Gastroesophageal sphincter (tissue), 4 donors: ENCODE results near the gene IER3. TPM values are rescaled to one million over a fixed set of nuclear protein-coding genes. Genes with fewer than 3 reads are reported as not detected.
"Not testable (repeated sequence)": the region's sequence is repeated elsewhere in the genome, so short reads cannot be mapped to it uniquely, and the experiment has no call there.

Source experiments
- ATAC-seq: fragments of 150-250 bp; one replicate; pipeline ENCODE4 v1.9.1; 2016; ENCODE audit warnings: mild to moderate bottlenecking, moderate library complexity
- H3K27ac ChIP-seq, 4 donors: fragments of 200-600 bp; sonication (generic) in 3 of 4; 1 replicate in 3 of 4; 2 replicates in 1 of 4; pipeline ENCODE4 v1.5.1; 2016 to 2019
- H3K27me3 ChIP-seq: fragments of 200-600 bp; sonication (generic); one replicate; pipeline ENCODE4 v1.5.1; 2019
- H3K36me3 ChIP-seq, 2 donors: fragments of 200-600 bp; sonication (generic); one replicate each; pipeline ENCODE4 v1.5.1; 2019; ENCODE audit warnings: control low read depth in 1 of 2
- H3K4me1 ChIP-seq, 3 donors: fragments of 200-600 bp; sonication (generic); 1 replicate in 2 of 3; 2 replicates in 1 of 3; pipeline ENCODE4 v1.5.1; 2016 to 2019; ENCODE audit warnings: control low read depth in 2 of 3
- H3K4me3 ChIP-seq, 2 donors: fragments of 200-600 bp; sonication (generic); one replicate each; pipeline ENCODE4 v1.5.1; 2019; ENCODE audit warnings: mild to moderate bottlenecking in 1 of 2, moderate library complexity in 1 of 2
- H3K9me3 ChIP-seq, 3 donors: fragments of 200-600 bp; sonication (generic); one replicate each; pipeline ENCODE4 v1.5.1; 2017 to 2019; ENCODE audit warnings: control low read depth in 2 of 3
- CTCF ChIP-seq, 4 experiments: fragments of 200-600 bp in 2 of 4; fragments of 450-650 bp in 2 of 4; sonication (generic) in 1 of 4; IDR thresholded peaks; one replicate each; pipeline ENCODE4 v1.5.1; 2017 to 2019; ENCODE audit warnings: antibody characterized with exemption in 4 of 4, mild to moderate bottlenecking in 2 of 4, moderate library complexity in 2 of 4
- EP300 ChIP-seq: sonication (generic); formaldehyde crosslinking; IDR thresholded peaks from one replicate; pipeline ENCODE4 v1.6.1; 2017; ENCODE audit warnings: antibody characterized with exemption, mild to moderate bottlenecking
- POLR2A ChIP-seq, 2 donors: fragments of 450-650 bp; IDR thresholded peaks; one replicate each; pipeline ENCODE4 v1.6.1; 2017; ENCODE audit warnings: antibody characterized with exemption in 2 of 2, mild to moderate bottlenecking in 2 of 2, moderate library complexity in 1 of 2
- POLR2AphosphoS5 ChIP-seq: sonication (generic); formaldehyde crosslinking; IDR thresholded peaks from one replicate; pipeline ENCODE4 v1.6.1; 2017; ENCODE audit warnings: antibody characterized with exemption
- WGBS, 2 donors: methylation state at CpG; one replicate each; pipeline ENCODE4 v1.1.5; 2018; ENCODE audit warnings: low coverage in 1 of 2; 5-methylcytosine and 5-hydroxymethylcytosine counted together
- total RNA-seq, 4 donors: library from RNA; depleted of rRNA; stranded (reverse); fragments of >200 nt; gene quantifications; one replicate each; pipeline ENCODE4 v1.1.0, GENCODE V29; 2016

Gene IER3
- total RNA-seq, 4 donors from 2014 or later = 5.6 to 31.9 (median 11.3) TPM

GRCh38 chr6:30723843-30724741, 20.3 kb downstream of the IER3 start:
- peak; percentile 7 for TF ChIP-seq POLR2AphosphoS5
- TF ChIP-seq CTCF (IDR thresholded peaks at IDR 0.05) = peak in 1 of 4 experiments; percentile 14
- H3K4me3 ChIP-seq, H3K27me3 ChIP-seq, H3K9me3 ChIP-seq, ATAC-seq: not testable (repeated sequence)
- 43 to 71% methylated on average over 6 to 11 of the region's 29 CpGs for WGBS, 2 donors
- H3K4me1 ChIP-seq = peaks cover 2 to 75% (median 19%) of the 10 kb centered on the region in 3 donors
- H3K27ac ChIP-seq = peak overlapping the region in 3 of 4 donors; percentile 94 to 99 (median 97)
- H3K36me3 ChIP-seq = peaks cover 0 to 67% of the 10 kb centered on the region in 2 donors

- Histone ChIP-seq H3K4me1 (peaks cover 2 to 81% (median 22%) of the 10 kb centered on the region in 3 donors), H3K36me3 (peaks cover 0 to 59% of the 10 kb centered on the region in 2 donors), H3K27ac (peak overlapping the region in 3 of 4 donors; percentile 94 to 99 (median 97))
- not testable (repeated sequence) for H3K27me3 ChIP-seq, H3K9me3 ChIP-seq, ATAC-seq, H3K4me3 ChIP-seq
- 31 to 42% methylated on average over 8 of the region's 16 CpGs for WGBS, 2 donors
These were observed 21.0 kb downstream of the IER3 start for GRCh38 chr6:30723159-30723842.

GRCh38 chr6:30722280-30723112, 21.9 kb downstream of the IER3 start:
- peak overlapping the region; percentile 78 to 99 (median 96) for H3K27ac ChIP-seq
- peaks cover 2 to 80% (median 26%) of the 10 kb centered on the region in 3 donors for H3K4me1 ChIP-seq
- ATAC-seq = no peak
- no peaks in the 10 kb centered on the region for H3K9me3 ChIP-seq
- TF ChIP-seq POLR2AphosphoS5 = peak; percentile 65
- TF ChIP-seq EP300 = no peak
- TF ChIP-seq POLR2A (IDR thresholded peaks at IDR 0.05) = no peak
- peak; percentile 96 to 99 (median 98) for TF ChIP-seq CTCF (IDR thresholded peaks at IDR 0.05)
- peak overlapping the region; percentile 36 to 91 for H3K4me3 ChIP-seq
- WGBS, 2 donors = 6 to 24% methylated on average over 3 to 23 of the region's 27 CpGs
- peaks cover 0 to 51% of the 10 kb centered on the region in 2 donors for H3K36me3 ChIP-seq
- H3K27me3 ChIP-seq = no peaks in the 10 kb centered on the region

- not testable (repeated sequence) for ATAC-seq, H3K9me3 ChIP-seq, H3K27me3 ChIP-seq
- peak overlapping the region; percentile 36 to 91 for H3K4me3 ChIP-seq
- WGBS, 2 donors = 4 to 7% methylated on average over 3 to 7 of the region's 10 CpGs
- peaks cover 0 to 45% of the 10 kb centered on the region in 2 donors for H3K36me3 ChIP-seq
- H3K27ac ChIP-seq = peak overlapping the region; percentile 78 to 99 (median 96)
- H3K4me1 ChIP-seq = peaks cover 2 to 74% (median 26%) of the 10 kb centered on the region in 3 donors
These were observed 22.4 kb downstream of the IER3 start for GRCh38 chr6:30722025-30722279.

- H3K4me3 ChIP-seq = peak overlapping the region; percentile 91 to 94
- no peaks in the 10 kb centered on the region for H3K9me3 ChIP-seq
- TF ChIP-seq POLR2AphosphoS5 = peak; percentile 58
- TF ChIP-seq EP300 = no peak
- TF ChIP-seq POLR2A (IDR thresholded peaks at IDR 0.05) = peak; percentile 34 to 52
- peak in 3 of 4 experiments; percentile 56 to 67 (median 62) for TF ChIP-seq CTCF (IDR thresholded peaks at IDR 0.05)
- H3K27me3 ChIP-seq = no peaks in the 10 kb centered on the region
- ATAC-seq = peak; percentile 55
- H3K36me3 ChIP-seq = peaks cover 0 to 40% of the 10 kb centered on the region in 2 donors
- WGBS, 2 donors = 1% methylated on average over 9 to 45 of the region's 71 CpGs
- peak overlapping the region; percentile 94 to 99 (median 98) for H3K27ac ChIP-seq
- peaks cover 2 to 76% (median 28%) of the 10 kb centered on the region in 3 donors for H3K4me1 ChIP-seq
These were observed 22.9 kb downstream of the IER3 start for GRCh38 chr6:30721198-30722024.
